Pancreas (tissue), 10 donors: ENCODE data around the gene TMC1. TPM values are rescaled to one million over a fixed set of nuclear protein-coding genes. Genes with fewer than 3 reads are reported as not detected.

Experiments used
- ATAC-seq, 4 donors: fragments of 200-7000 bp; cut with Tn5 transposase; one replicate each; pipeline versions ENCODE4 v1.8.0 to v1.9.1; 2020; ENCODE audit warnings: mild to moderate bottlenecking in 4 of 4, moderate library complexity in 4 of 4
- DNase-seq, 6 donors: peaks; one replicate each; pipeline ENCODE4 v3.0.0-alpha.2; 2020
- FAIRE-seq: peaks from 2 replicates; lab custom pipeline; 2012; peaks lifted over from hg19 to GRCh38; lab: Jason Lieb, UNC
- H3K27ac ChIP-seq, 4 donors: fragments of 200-600 bp; sonication (generic); 1 replicate in 3 of 4; 2 replicates in 1 of 4; pipeline versions ENCODE4 v1.5.0 to v1.8.0; 2020
- H3K27me3 ChIP-seq, 4 donors: fragments of 200-600 bp; one replicate each; pipeline ENCODE4 v1.8.0; 2021
- H3K36me3 ChIP-seq, 3 donors: fragments of 200-600 bp; sonication (generic) in 1 of 3; one replicate each; pipeline versions ENCODE4 v1.5.0 to v1.8.0; 2020 to 2021
- H3K4me1 ChIP-seq, 3 donors: fragments of 200-600 bp; one replicate each; pipeline ENCODE4 v1.8.0; 2021
- H3K4me3 ChIP-seq, 4 donors: fragments of 200-600 bp; sonication (generic) in 2 of 4; one replicate each; pipeline versions ENCODE4 v1.5.0 to v1.8.0; 2020 to 2021
- H3K9me3 ChIP-seq, 4 donors: fragments of 200-600 bp; one replicate each; pipeline ENCODE4 v1.8.0; 2021
- WGBS, 2 donors: extraction: QIAGEN DNeasy Blood & Tissue Kit; methylation state at CpG; one replicate each; pipeline ENCODE4 v1.1.7; 2013; 5-methylcytosine and 5-hydroxymethylcytosine counted together
- intact Hi-C, 3 donors: fragments of 100-400 bp; cut with DNase I; formaldehyde crosslinking; loops; one replicate each; pipeline versions ENCODE4 v1.11.1 to v1.14.2; 2022
- polyA plus RNA-seq, 2 donors: library from polyadenylated mRNA; stranded (reverse); fragments of 200-250 nt; gene quantifications; one replicate each; pipeline ENCODE4 v1.2.3, GENCODE V29; 2013
- total RNA-seq, 6 donors: library from RNA; stranded (reverse); fragmentation: NEBNext Ultra II Directional in 4 of 6; extraction: Animal tissue kit (Norgen Biotek cat#: 25700) in 4 of 6; gene quantifications; one replicate each; pipeline versions ENCODE4 v1.2.1 to v1.2.4, GENCODE V29; 2021 to 2023
- TF ChIP-seq, protein P1 (sequence below), 4 donors: fragments of 200-600 bp; sonication (generic) in 3 of 4; IDR thresholded peaks; one replicate each; pipeline versions ENCODE4 v1.5.0 to v1.8.0; 2021; ENCODE audit warnings: antibody characterized with exemption in 4 of 4
- donor health status: healthy with polysubstance abuse.
- donor health status: DM: no; HTN: no; CAD: no; lungs with moderate emphysema.
- donor health status: DM: no; HTN: no; CAD: no.
- donor health status: control.
- donor health status: control.
- donor health status: Bipolar disorder and iron deficiency.
- donor health status: DM: yes; HTN: yes; CAD: no.
- donor health status: DM: no; HTN: no; CAD: no.
- donor health status: DM: no; HTN: no; CAD: no.
- donor health status: DM: yes; HTN: yes; CAD: no.

TMC1 gene
- total and polyA plus RNA-seq, 8 donors, result not detected

DNA sequence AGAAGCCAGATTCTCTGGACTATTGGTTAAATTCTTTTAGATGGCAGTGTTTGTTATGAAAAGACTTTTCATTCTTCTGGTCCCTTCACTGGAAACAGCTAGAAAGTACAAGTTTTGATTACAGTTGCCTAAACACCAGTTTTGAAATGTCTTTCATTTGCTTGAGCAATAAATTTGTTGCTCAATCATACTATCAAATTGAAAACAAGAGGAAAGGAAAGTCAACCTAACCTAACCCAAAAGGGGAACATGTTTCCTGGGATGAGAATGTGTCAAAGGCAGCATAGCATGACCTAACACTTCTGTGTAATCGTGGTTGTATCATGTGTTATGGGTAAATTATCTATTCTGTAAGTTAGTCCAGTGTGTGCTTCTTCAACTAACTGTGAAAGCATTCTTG is 213.2 kb downstream of the TMC1 start:
- TF ChIP-seq, protein P1, sequence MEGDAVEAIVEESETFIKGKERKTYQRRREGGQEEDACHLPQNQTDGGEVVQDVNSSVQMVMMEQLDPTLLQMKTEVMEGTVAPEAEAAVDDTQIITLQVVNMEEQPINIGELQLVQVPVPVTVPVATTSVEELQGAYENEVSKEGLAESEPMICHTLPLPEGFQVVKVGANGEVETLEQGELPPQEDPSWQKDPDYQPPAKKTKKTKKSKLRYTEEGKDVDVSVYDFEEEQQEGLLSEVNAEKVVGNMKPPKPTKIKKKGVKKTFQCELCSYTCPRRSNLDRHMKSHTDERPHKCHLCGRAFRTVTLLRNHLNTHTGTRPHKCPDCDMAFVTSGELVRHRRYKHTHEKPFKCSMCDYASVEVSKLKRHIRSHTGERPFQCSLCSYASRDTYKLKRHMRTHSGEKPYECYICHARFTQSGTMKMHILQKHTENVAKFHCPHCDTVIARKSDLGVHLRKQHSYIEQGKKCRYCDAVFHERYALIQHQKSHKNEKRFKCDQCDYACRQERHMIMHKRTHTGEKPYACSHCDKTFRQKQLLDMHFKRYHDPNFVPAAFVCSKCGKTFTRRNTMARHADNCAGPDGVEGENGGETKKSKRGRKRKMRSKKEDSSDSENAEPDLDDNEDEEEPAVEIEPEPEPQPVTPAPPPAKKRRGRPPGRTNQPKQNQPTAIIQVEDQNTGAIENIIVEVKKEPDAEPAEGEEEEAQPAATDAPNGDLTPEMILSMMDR (IDR thresholded peaks at IDR 0.05), result no peak
- H3K36me3 ChIP-seq, result no peaks in the 10 kb centered on the region
- ATAC-seq (peak in 2 of 4 donors; percentile 28 to 37), FAIRE-seq (no peak), DNase-seq (no peak)
- H3K9me3 ChIP-seq, result no peaks in the 10 kb centered on the region
- intact Hi-C loops, result loop anchor here in 1 of 3 donors (10.0 kb wide), 1 partner anchor 60 kb away; no protein-coding TSS in a partner anchor
- WGBS, 2 donors, result 43 to 44% methylated on average over 1 of the region's 1 CpG
- H3K27ac ChIP-seq, result no peak overlapping the region
- no peaks in the 10 kb centered on the region for H3K4me1 ChIP-seq
- no peak overlapping the region for H3K4me3 ChIP-seq
- H3K27me3 ChIP-seq, result no peaks in the 10 kb centered on the region

- intact Hi-C loops, result no loop called here
- H3K9me3 ChIP-seq, result no peaks in the 10 kb centered on the region
- no peak for DNase-seq
- no peaks in the 10 kb centered on the region for H3K27me3 ChIP-seq
- H3K4me3 ChIP-seq, result no peak overlapping the region
- no peak for FAIRE-seq
- no peak for ATAC-seq
- H3K36me3 ChIP-seq, result no peaks in the 10 kb centered on the region
- WGBS, 2 donors, result 66 to 68% methylated on average over 4 of the region's 4 CpGs
- H3K4me1 ChIP-seq, result no peaks in the 10 kb centered on the region
- no peak overlapping the region for H3K27ac ChIP-seq
- TF ChIP-seq, protein P1 (IDR thresholded peaks at IDR 0.05), result no peak
Observed at GRCh38 chr9:72743836-72744235, 222.4 kb downstream of the TMC1 start.

DNA sequence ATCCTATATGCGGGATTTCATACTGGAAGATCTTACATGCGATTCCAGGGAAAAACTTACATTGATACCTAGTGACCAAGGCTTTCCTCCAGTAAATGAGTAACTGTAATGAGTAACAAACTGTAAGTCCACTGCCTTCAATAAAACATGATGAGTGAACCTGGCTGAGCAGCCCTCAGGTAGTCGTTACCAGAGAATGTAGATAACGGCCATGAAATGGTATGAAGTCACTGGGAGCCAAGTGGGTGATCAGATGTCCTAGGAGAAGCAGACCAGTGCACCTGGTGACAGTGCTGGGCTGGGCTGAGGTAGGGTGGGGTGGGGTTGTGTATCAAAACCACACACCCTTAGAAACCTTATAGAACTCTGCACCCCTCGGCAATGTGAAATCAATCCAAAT is 227.9 kb downstream of the TMC1 start:
- Histone ChIP-seq H3K27ac (no peak overlapping the region), H3K4me3 (no peak overlapping the region), H3K9me3 (no peaks in the 10 kb centered on the region), H3K36me3 (no peaks in the 10 kb centered on the region), H3K4me1 (no peaks in the 10 kb centered on the region), H3K27me3 (no peaks in the 10 kb centered on the region)
- WGBS, 2 donors, result 61 to 62% methylated on average over 5 of the region's 5 CpGs
- TF ChIP-seq, protein P1 (IDR thresholded peaks at IDR 0.05), result no peak
- FAIRE-seq (no peak), ATAC-seq (no peak), DNase-seq (no peak)
- intact Hi-C loops, result no loop called here

GRCh38 chr9:72751541-72751940 is 230.1 kb downstream of the TMC1 start:
- DNase-seq (no peak), FAIRE-seq (no peak), ATAC-seq (no peak)
- 56 to 65% methylated on average over 1 of the region's 1 CpG for WGBS, 2 donors
- Histone ChIP-seq H3K4me1 (no peaks in the 10 kb centered on the region), H3K36me3 (no peaks in the 10 kb centered on the region), H3K9me3 (no peaks in the 10 kb centered on the region), H3K27me3 (no peaks in the 10 kb centered on the region), H3K27ac (no peak overlapping the region), H3K4me3 (no peak overlapping the region)
- TF ChIP-seq, protein P1 (IDR thresholded peaks at IDR 0.05), result no peak
- intact Hi-C loops, result loop anchor here in 1 of 3 donors (5.0 kb wide), 1 partner anchor 469 kb away; no protein-coding TSS in a partner anchor

GRCh38 chr9:72753266-72753893 is 232.0 kb downstream of the TMC1 start:
- ATAC-seq (peak in 1 of 4 donors; percentile 35), FAIRE-seq (no peak), DNase-seq (no peak)
- Histone ChIP-seq H3K36me3 (no peaks in the 10 kb centered on the region), H3K4me3 (no peak overlapping the region), H3K27ac (no peak overlapping the region), H3K27me3 (peaks cover 0 to 3% (median 0%) of the 10 kb centered on the region in 4 donors), H3K4me1 (no peaks in the 10 kb centered on the region), H3K9me3 (no peaks in the 10 kb centered on the region)
- WGBS, 2 donors, result 53 to 63% methylated on average over 8 of the region's 8 CpGs
- intact Hi-C loops, result loop anchor here in 1 of 3 donors (5.0 kb wide), 1 partner anchor 471 kb away; no protein-coding TSS in a partner anchor
- TF ChIP-seq, protein P1 (IDR thresholded peaks at IDR 0.05), result no peak
